ENCODE data around the gene P2RY8.
A peak's percentile ranks its signal among the peaks of the same experiment; 100 is the strongest.
"Not testable (repeated sequence)": the region's sequence is repeated elsewhere in the genome, so short reads cannot be mapped to it uniquely, and the experiment has no call there.

Gene P2RY8

GRCh38 chrX:1537031-1537715 is at the start of gene P2RY8:
TSS of gene P2RY8 (minus strand) at chrX:1537185. CDS start at chrX:1466558, 70,627 bp downstream.
- DNase-seq: peak; percentile 92

- DNase-seq: peak; percentile 37
These were observed 47.4 kb upstream of the P2RY8 start for GRCh38 chrX:1584237-1585011.

- peak; percentile 90 for DNase-seq
These were observed 45.9 kb upstream of the P2RY8 start for GRCh38 chrX:1582686-1583437.

GRCh38 chrX:1581132-1581531 is 44.1 kb upstream of the P2RY8 start:
- DNase-seq: peak; percentile 87

GRCh38 chrX:1578511-1579173 is 41.7 kb upstream of the P2RY8 start:
- no peak for DNase-seq

GRCh38 chrX:1577845-1578244 is 40.9 kb upstream of the P2RY8 start:
- DNase-seq: no peak

GRCh38 chrX:1576201-1576992 is 39.4 kb upstream of the P2RY8 start:
- DNase-seq: no peak

GRCh38 chrX:1574181-1574580 is 37.2 kb upstream of the P2RY8 start:
- not testable (repeated sequence) for DNase-seq

- DNase-seq: no peak
These were observed 28.0 kb upstream of the P2RY8 start for GRCh38 chrX:1564750-1565683.

- not testable (repeated sequence) for DNase-seq
These were observed 27.1 kb upstream of the P2RY8 start for GRCh38 chrX:1564077-1564476.

- DNase-seq: no peak
These were observed 24.2 kb upstream of the P2RY8 start for GRCh38 chrX:1561164-1561563.

GRCh38 chrX:1558761-1559468 is 21.9 kb upstream of the P2RY8 start:
- peak; percentile 53 for DNase-seq

GRCh38 chrX:1557442-1557841 is 20.5 kb upstream of the P2RY8 start:
- not testable (repeated sequence) for DNase-seq

- DNase-seq: no peak
These were observed 18.4 kb upstream of the P2RY8 start for GRCh38 chrX:1555370-1555769.

- DNase-seq: peak; percentile 78
These were observed 17.7 kb upstream of the P2RY8 start for GRCh38 chrX:1554469-1555210.

GRCh38 chrX:1551959-1552546 is 15.1 kb upstream of the P2RY8 start:
- DNase-seq: no peak

GRCh38 chrX:1546691-1547251 is 9.8 kb upstream of the P2RY8 start:
- DNase-seq: peak; percentile 25

- no peak for DNase-seq
These were observed 8.9 kb upstream of the P2RY8 start for GRCh38 chrX:1545776-1546408.

Measured in activated effector memory CD4-positive, alpha-beta T cell treated with anti-CD3 and anti-CD28 coated beads, Interleukin-2, amount 50 U/mL, for 16 hours (primary cell).